HG03039 (cell line): Measurements from ENCODE around the gene OSTC.
"Not testable (repeated sequence)": the region's sequence is repeated elsewhere in the genome, so short reads cannot be mapped to it uniquely, and the experiment has no call there.

ENCODE experiments used
- ATAC-seq: cut with Tn5 transposase; IDR thresholded peaks from one replicate; pipeline ENCODE4 v1.9.1; 2021; ENCODE audit warnings: mild to moderate bottlenecking, moderate library complexity; ENCODE audit not compliant: unreplicated experiment

OSTC gene

GRCh38 chr4:108710578-108710977 is 60.2 kb downstream of the OSTC start:
- not testable (repeated sequence) for ATAC-seq

GRCh38 chr4:108714880-108715279 is 64.5 kb downstream of the OSTC start:
- no peak for ATAC-seq

GRCh38 chr4:108716340-108716739 is 65.9 kb downstream of the OSTC start:
- ATAC-seq, result no peak

- ATAC-seq, result no peak
Measured at GRCh38 chr4:108717386-108717785, 67.0 kb downstream of the OSTC start.
